Measurements from ENCODE around the gene SND1.
"Not testable (repeated sequence)": the region's sequence is repeated elsewhere in the genome, so short reads cannot be mapped to it uniquely, and the experiment has no call there.

Gene SND1

GRCh38 chr7:127892488-127893314 is 240.7 kb downstream of the SND1 start:
- no peak for DNase-seq

GRCh38 chr7:127893547-127893946 is 241.6 kb downstream of the SND1 start:
- DNase-seq = no peak

- no peak for DNase-seq
Observed at GRCh38 chr7:127894588-127894987, 242.6 kb downstream of the SND1 start.

DNA sequence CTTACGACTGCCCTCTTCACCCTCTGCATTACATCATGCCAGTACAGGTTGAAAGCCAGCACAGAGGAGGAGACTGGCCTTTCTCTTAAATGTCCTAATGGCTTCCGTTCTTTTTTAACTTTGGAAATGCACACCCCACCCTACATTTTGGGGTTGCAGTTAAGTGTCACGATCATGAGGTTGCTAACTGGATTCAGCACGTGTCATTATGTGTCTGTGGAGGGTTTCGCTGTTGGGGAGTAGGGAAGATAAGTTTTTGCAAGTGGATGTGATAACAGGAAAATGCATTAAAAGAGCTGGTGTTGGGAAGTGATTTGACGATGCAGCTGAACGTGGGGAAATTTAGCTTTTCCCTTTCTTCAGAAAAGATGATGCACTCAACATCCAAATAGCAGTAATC is 243.4 kb downstream of the SND1 start:
- no peak for DNase-seq

DNA sequence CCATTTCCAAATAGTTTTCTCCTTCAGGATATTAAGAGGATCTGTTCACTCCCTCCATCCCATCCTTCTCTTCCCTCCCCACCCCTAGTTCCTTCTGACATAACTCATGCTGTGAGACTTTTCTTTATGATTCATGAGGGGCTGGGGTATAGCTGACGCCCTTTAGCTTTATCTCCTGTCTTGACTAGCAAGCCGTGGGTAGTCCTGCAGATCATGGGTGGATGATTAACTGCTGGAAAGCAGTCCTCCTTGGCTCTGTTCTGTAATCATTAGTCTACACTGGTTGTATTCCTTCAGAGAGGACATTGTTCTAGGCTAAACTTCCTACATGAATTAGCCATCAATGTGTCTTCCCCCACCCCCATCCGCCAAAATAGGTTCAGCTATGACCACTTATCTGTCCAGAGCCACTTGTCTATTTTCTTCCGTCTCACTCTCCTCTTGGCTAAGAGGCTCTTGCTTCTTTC is 243.9 kb downstream of the SND1 start:
- DNase-seq = no peak

- DNase-seq = no peak
Observed at GRCh38 chr7:127896659-127897058, 244.7 kb downstream of the SND1 start.

- DNase-seq = no peak
Observed at GRCh38 chr7:127897704-127898454, 245.9 kb downstream of the SND1 start.

- DNase-seq = no peak
Observed at GRCh38 chr7:127899411-127899810, 247.4 kb downstream of the SND1 start.

DNA sequence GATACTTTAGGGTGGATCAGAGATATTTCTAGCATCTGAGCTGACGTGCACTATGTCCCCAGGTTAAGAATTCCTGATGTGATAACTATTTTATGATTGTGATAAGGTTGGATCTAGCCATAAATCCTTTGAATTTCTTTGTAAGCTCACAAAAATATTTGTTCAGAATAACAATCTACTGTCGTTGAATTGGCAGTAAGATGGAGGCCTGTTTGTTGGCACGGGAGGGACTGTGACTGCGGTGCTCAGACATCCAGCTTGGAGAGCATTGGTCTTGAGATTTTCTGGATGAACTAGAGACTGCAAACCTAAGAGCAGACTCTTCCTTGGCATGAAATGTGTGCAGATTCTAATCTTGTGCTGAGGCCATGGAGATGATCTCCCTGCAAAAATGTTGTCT is 248.1 kb downstream of the SND1 start:
- DNase-seq = no peak

- DNase-seq = no peak
Observed at GRCh38 chr7:127900732-127901685, 249.0 kb downstream of the SND1 start.

- no peak for DNase-seq
Observed at GRCh38 chr7:127901895-127902703, 250.1 kb downstream of the SND1 start.

- not testable (repeated sequence) for DNase-seq
Observed at GRCh38 chr7:127902753-127903152, 250.8 kb downstream of the SND1 start.

- no peak for DNase-seq
Observed at GRCh38 chr7:127903892-127904669, 252.1 kb downstream of the SND1 start.

- DNase-seq = no peak
Observed at GRCh38 chr7:127904670-127904985, 252.6 kb downstream of the SND1 start.

DNA sequence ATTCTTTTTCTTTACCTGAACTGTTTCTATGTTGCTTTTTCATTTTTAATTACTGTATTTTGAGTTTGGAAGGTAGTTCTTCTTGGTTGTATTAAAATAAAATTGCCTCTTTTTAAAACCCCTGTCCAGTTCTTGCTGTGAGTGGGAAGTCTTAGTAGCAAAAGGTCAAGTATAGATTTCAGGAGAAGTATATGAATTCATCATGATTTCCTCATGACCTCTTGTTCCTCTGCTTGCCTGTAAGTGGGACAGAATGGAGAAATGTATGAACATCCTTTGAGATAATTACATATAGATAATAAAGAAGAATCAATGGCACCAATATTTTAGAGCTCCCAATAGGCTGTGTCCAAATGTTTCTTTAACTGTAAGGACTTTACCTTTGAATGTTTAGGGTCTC is 253.0 kb downstream of the SND1 start:
- DNase-seq = no peak

DNA sequence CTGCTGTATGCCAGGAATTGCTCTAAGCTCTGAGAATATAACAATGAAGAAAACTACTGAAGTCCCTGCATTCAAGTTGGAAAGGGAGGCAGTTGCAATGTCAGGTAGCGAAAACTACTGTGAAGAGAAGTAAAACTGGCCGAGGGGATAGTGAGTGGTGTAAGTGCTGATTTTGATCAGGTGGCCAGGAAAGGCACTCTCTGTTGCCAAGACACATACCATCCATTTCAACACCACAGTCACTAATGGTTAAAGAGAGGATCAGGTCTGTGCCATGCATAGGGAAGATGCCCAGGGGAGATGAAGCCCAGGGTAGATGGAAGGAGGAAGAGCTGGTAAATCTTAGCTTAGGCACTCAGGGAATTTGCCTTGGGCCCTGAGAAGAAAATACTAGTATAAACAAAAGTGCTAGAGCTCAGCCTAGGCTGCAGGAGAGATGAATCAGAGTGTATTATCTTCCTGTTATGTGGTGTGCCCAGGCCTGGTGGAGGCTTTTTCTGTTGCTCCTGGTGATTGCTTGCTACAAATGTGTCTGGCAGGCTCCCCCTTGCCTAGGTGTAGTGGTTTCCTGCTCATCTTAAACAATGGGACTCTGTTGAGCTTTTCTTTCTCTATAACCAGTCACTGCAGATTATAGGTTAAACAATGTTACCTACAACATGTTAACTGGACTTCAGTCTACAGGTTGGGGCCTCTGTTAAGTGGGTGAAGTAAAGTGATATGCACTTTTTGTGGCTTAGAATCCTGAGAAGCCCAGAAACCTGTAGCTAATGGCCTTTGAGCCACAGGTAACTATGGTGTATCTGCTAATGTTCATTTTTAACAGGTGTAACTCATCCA is 253.7 kb downstream of the SND1 start:
- DNase-seq = no peak

GRCh38 chr7:127907110-127908040 is 255.4 kb downstream of the SND1 start:
- no peak for DNase-seq

DNA sequence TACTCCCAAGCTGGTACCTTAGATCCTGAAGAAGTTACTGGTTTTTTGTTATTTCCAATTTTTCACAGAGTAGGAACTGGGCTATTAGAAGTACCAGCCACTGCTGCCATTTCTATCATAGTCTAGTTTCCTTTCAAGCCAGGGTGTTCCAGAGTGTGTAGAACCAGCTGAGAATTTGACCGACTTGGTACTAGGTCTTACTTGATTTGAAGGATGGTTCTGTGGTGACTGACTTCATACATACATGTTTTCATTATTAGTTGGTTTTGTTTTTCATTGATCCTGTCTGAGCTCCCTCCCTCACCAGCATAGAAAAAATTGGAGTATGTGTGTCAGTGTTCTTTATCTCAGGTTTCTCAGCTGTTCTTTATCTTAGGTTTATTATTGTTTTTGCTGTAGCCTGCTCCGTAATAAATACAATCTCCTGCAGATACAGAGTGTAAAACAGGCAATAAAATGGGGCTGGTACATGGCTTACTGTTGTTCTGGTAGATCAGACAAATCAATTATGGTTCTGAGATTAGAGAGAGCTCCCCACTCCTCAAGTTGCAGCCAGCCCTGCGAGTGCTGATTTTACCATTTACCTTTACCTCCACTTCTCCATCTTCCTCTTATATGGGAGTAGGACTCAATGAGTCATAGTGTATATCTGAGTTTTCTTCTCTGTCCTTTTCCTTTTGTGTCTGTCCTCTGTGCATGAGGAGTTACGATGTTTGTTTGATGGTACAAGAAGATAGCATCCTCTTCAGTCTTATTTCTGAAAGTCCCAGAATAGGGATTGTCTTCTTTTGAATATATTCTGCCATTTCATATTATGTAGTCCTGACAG is 256.6 kb downstream of the SND1 start:
- no peak for DNase-seq

Measured in effector CD8-positive, alpha-beta T cell (primary cell).